ENCODE measurements around the gene ABHD5.

ABHD5 gene

DNA sequence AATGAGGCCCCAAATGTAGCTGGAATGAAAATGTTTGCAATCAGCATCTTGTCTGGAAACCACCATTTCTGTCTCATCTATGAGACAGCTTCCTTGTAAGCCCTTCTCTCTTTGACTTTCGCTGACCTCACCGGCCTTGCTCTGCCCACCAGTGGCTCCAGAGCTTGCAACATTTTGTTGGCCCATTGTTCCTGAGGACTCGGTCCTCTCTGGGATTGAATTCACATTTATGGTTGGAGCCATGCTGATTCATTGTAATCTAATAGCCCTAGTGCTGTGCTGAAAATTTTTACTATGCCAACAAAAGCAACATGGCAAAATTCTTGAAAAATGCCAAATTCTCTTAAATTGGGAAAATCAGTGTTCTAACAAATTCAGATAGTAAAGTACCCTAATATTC is 37.2 kb downstream of the ABHD5 start:
- no peak for DNase-seq

DNA sequence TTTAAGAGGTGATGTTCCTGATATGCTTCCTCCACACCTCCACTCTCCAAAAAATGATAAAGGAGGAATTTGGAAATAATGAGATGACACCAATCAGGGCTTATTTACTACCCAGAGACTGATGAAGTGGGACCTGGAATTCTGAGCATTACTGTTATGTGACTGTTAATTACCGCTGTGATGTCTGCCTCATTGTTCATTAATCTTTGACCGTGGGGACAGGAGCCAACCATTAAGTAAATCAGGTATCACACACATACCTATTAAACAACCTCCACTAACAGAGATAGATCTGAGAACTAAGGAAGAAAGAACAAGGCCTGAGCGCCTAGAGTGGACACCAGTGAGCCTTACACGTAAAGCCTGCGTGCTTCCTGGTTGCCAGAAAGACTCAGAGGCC is 37.7 kb downstream of the ABHD5 start:
- no peak for DNase-seq

DNA sequence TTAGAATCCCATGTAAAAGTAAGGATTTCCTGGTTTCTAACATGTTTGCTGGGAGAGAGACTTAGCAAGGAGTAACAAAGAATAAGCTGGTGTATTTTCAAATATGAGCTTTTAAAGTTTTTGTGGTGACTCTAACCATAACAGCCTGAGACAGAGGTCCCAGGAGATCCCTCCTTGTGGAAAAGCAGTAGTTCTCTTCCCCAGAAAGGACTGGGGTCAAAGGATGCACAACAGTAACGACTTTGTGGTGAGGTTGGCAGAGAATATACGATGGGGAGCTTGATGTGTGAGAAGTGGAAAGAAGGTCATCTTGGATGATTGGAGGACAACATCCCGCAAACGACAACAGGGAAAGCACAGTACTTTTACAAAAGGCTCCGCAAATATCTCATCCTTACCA is 38.2 kb downstream of the ABHD5 start:
- DNase-seq = no peak

- DNase-seq = no peak
These were observed 39.1 kb downstream of the ABHD5 start for GRCh38 chr3:43729707-43730414.

DNA sequence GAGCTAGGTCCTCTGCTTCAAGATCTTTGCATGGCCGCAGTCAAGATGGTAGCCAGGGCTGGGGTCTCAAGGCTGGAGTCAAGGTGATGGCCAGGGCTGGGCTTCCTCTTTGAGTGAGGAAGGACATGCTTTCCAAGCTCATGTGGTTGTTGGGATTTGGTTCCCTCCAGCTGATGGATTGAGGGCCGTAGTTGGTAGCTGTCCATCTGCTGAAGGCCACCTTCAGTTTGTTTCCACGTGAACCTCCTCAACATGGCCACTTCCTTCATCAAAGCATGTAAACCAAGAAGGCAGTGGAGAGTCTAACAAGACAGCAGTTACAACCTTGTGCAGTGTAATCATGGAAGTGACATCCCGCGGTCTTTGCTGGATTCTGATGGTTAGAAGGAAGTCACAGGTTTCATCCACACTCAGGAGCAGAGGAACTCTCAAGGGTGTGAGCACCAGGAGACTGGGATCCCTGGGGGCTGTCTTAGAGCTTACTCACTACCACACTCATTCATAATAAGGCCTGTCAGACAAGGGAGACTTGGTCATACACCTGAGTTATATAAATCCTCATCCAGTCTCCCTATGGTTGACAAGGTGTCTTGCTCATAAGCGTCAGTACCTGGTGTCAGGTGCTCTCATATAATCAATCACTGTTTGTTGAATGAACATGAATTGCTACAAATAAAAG is 42.1 kb downstream of the ABHD5 start:
- no peak for DNase-seq

- DNase-seq = no peak
These were observed 43.0 kb downstream of the ABHD5 start for GRCh38 chr3:43733459-43734384.

DNA sequence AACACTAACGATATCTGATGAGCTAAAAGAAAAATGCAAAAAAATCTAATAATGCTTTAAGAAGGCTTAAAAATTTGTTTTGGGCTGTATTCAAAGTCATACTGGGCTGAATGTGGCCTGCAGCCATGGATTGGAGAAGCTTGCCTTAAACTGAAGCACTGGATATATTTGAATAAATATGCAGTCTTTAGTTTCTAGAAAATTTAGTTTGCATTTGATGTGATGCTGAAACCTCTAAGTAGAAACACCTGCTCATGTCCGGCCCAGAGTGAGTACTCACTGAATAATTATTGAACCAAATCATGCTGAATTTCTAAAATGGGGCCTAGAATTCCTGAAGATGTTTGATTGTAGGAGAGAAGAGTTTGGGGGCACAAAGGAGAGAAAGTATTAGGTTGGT is 43.9 kb downstream of the ABHD5 start:
- DNase-seq = no peak

GRCh38 chr3:43735618-43736017 is 44.9 kb downstream of the ABHD5 start:
- DNase-seq = no peak

DNA sequence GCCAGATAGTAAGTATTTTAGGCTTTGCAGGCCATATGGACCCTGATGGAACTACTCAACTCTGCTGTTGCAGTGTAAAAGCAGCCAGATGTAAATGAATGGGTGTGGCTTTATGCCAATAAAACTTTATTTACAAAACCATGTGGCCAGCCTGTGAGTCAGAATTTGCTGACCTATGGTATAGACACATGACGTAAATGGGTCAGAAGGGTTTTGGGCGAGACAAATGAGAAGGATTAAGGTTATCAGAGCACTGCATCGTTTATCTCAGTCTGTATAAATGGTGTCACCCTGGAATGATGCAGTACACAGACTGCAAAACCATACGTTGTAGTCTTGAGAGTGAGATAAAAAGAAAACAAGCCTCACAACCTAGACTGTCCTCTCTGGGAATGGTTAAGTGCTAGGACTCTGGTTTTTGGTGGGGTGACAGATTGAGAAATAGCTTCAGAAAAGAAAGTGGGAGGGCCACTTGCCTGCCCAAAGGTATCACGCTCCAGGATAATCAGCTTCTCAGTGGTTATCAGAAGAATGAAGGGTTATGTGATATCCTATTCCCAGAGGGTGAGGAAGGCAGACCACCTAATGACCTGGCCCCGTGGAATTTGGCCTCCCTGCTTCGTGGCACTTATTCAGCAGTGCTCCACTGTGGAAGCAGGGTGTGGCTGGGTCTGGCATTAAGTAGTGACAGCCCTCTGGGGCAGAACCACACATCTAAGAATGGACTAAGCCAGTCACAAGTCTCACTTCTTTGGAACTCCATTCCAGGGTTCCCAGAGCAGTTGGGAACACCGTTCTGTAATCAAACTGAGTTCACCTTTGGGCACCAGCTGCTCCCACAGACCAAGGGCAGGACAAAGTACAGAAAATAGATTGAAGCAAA is 46.1 kb downstream of the ABHD5 start:
- no peak for DNase-seq

DNA sequence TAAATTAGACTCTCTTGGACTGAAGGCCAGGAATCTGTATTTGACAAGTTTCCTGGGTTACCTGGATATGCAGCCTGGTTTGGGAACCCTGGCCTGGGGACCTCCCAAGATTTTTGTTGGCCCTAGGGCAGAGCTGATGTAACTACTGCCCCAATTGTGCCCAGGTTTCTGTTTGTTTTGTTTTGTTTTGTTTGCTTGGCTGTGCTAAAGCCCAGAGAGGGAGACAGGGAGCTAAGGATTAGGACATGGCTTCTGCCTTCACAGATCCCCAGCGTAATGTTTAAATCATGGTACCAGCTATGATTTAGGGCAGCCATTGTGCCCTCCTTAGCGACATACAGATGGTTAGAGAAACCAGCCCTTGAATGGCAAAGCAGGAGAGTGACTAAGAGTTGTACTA is 47.6 kb downstream of the ABHD5 start:
- DNase-seq = no peak

DNA sequence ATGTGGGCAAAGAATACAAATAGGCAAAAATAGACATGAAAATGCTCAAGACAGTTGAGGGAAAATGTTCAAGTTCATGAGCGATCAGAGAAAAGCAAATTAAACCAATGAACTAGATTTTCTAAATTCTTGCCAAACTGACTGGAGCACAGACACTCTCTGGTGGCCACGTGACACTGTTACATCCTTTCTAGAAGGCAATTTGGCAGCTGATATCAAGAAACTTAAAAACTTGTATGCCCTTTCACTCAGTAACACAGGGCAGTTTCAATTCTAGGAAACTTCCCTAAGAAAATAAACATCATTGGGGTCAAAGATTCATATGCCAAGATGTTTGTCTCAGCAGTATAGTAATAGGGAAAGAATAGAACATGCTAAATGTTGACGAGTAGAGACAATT is 52.2 kb downstream of the ABHD5 start:
- peak; percentile 29 for DNase-seq

GRCh38 chr3:43747641-43748040 is 56.9 kb downstream of the ABHD5 start:
- no peak for DNase-seq

DNA sequence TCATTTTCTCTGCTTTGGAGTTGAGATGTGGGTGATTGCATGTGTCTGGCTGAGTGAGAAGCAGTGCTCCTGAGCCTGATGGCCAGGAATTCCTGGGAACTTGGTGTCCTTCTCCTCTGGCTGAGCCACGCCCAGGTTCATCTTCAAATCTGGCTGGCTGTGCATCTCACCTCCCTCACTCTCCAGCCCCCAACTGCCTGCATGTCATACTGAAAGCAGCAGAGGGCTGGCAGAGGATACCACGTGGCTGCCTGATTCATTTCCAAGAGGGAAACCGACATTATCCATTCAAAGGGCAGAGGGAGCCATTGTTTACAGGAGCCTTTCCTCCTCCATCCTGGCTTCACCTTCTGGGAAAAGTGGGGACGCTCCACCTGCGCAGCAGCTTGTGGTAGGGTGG is 57.4 kb downstream of the ABHD5 start:
- no peak for DNase-seq

- DNase-seq = no peak
These were observed 57.9 kb downstream of the ABHD5 start for GRCh38 chr3:43748645-43749044.

- DNase-seq = no peak
These were observed 62.2 kb downstream of the ABHD5 start for GRCh38 chr3:43752905-43753304.

DNA sequence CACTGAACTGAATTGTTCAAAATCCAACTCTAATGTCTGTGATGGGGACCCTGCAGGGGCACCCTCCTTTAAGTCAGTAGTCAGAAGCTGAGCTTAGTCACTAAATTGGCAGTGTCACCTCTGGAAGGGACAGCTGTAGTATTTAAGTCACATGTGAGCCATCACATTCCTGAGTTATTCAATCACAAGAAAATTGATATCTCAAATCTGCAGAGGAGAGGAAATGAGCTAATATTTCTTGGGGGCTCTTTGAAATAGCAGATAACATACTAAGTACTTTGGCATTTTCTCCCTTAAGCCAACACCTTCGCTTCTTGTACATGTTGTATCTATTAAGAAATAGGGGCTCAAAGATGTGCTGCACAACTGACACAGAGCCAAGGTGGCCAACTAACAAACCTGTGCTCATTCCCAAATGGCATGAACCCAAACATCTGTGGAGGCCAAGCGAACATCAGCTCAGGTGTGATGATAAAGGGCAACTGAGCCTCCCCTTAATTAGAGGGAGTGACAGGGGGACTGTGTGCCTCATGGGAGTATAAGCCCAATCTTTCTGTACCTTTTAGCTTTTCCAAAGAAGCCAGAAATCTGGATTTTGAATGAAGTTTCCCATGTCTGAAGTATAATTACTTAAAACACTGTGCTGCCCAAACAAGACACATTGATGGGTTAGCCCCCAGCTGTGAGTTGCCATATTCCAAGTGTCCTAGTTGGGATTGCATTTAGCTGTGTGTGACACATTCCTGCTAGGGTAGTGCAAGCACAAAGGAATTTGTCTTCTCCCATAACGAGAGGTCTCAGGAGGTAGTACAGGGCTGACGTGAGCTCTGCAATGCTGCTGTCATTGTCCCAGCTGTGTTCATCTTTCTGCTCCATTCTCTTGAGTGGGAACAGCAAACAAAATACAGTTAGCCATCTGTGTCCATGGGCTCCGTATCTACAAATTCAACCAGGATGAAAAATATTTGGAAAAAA is 63.3 kb downstream of the ABHD5 start:
- DNase-seq = no peak

DNA sequence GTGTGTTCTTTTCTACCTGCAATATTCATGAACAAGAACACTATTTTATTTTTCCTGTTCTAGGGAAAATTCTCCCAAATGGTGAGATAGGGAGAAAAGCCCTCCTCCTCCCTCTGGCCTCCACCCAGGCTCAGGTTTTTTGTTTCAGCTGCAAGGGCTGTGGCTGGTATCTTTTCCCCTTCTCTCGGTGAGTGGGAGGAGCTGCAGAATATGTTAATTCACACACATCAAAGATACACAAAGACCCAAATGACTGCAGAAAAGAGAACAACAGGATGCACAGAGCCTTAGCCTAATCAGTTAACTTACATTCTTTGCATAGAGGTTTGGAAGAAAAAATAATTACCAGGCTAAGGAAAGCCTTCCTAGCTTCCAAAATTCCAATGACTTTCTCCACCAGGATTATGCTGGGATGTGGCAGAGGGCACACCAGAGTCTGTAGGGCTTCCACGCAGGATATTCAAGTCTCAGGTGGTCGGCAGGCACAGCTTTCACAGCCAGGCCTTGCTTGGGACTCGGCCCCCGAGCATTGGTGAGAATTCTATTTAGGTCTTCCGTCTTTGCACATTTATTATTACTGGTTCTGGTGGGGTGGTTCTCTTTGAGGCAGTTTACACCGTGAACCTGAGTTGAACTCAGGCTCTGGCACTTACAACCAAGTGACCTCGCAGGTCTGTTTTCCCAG is 64.9 kb downstream of the ABHD5 start:
- DNase-seq = no peak

DNA sequence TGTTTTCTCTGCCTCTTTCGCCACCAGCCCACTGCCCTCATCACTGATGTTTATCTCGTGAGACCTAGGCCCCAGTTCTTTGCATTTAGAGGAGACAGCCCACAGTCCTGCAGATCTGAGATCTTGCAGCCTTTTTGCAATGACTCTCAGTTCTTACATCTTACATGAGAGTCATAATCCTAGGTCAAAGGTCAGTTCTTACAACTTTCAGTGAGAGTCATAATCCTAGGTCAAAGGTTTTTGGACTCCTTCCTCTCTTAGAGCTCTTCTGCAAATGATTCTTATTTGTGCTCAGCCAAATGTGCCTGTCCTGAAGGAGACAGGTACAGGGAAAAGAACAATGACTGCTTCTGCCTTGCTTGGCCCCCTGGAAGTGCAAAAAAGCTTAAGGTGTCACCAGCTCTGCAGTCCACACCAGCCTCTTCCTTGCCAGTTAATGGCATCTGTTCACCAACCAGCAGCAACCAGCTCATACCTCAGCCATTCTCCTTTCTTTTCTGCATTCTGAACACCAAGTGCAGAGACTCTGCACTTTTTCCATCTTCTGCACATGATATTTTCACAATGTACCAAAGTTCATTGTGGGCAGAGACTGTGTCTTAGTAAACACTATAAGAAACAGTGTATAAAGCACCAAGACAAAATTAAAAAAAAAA is 67.1 kb downstream of the ABHD5 start:
- DNase-seq = no peak

DNA sequence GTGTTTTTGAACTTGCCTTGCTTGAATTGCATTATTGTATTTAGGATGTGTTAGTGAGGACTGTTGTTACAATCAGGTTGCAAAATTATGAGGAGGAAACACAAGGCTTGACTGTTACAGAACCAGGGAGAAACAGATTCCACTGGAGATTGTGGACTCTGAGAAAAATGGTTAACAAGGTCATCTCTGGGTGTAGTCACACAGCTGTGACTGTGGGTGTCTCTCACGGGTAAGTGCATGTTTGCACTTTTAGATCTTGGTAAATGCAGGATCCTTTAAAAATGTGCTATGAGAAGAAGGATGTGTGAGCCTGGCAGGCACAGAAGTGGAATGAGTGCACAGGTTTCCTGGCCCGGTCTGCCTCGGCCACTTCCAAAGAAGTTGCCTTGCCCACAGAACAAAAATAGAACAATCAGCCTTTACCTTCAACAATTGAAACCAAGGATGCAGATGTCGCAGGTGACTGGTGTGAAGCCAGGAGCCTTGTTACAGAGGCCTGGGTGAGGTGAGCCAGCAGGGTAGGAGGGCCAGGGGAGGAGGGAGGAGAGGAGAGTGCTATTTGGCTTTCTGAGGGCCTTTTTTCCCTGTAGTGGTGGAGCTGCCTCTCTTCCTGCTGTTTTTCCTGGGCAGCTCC is 68.0 kb downstream of the ABHD5 start:
- peak; percentile 31 for DNase-seq

DNA sequence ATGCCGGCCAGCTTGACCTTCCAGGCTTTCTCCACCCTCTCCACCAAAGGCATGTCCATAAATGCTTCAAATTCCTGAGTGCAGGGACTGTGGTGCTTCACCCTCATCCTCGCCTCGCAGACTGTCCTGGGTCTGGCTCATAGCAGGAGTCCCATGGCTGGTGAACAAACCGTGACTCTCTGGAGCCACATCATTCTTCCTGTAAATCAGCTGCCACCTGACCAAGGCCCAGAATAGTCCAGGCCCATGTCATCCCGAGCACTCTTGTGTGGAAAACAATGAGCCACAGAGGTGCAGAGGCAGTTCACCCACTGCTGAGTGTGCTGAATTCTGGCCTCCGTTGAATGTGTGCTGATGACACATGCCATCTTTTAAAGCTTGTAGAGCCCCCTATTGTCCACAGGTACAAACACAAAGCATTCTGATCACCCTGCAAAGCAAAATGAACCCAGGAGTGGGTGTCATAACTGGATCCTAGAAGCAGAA is 68.6 kb downstream of the ABHD5 start:
- peak; percentile 33 for DNase-seq

All from RPMI8226 (cell line).